Naive thymus-derived CD4-positive, alpha-beta T cell (primary cell): ENCODE data around the gene PAQR7. TPM values are rescaled to one million over a fixed set of nuclear protein-coding genes. Genes with fewer than 3 reads are reported as not detected.

Experiments
- ATAC-seq: fragments of 150-1000 bp; cut with Tn5 transposase; 2 replicates; pipeline ENCODE4 v1.10.0; 2021; ENCODE audit warnings: mild to moderate bottlenecking, moderate library complexity
- CTCF ChIA-PET: fragments of 350-600 bp; sonication (Branson Sonifier 250); formaldehyde crosslinking; loops from one replicate; lab custom pipeline; 2021; ENCODE audit warnings: antibody characterized with exemption; lab: Charles Lee
- POLR2A ChIA-PET: fragments of 350-600 bp; sonication (Branson Sonifier 250); formaldehyde crosslinking; loops from one replicate; lab custom pipeline; 2021; ENCODE audit warnings: antibody characterized with exemption, inconsistent platforms; lab: Charles Lee
- DNase-seq, 9 donors: peaks; one replicate each; pipeline versions ENCODE4 v3.0.0 to v3.0.0-alpha.2; 2020 to 2022; ENCODE audit warnings: mixed read lengths in 1 of 9
- H3K27ac ChIP-seq: one replicate; pipeline ENCODE4 v1.7.0; 2013; ENCODE audit warnings: mild to moderate bottlenecking, low read depth, low read length, moderate library complexity
- H3K27me3 ChIP-seq, 2 donors: one replicate each; pipeline ENCODE4 v1.7.0; 2013; ENCODE audit warnings: low read length in 2 of 2, mild to moderate bottlenecking in 2 of 2, moderate library complexity in 2 of 2; ENCODE audit not compliant: control insufficient read depth in 2 of 2, insufficient read depth in 2 of 2
- H3K36me3 ChIP-seq, 3 experiments: 1 replicate in 2 of 3; 2 replicates in 1 of 3; pipeline ENCODE4 v1.7.0; 2013; ENCODE audit warnings: low read length in 3 of 3, mild to moderate bottlenecking in 3 of 3, moderate library complexity in 1 of 3; ENCODE audit not compliant: insufficient read depth in 3 of 3, control insufficient read depth in 2 of 3
- H3K4me1 ChIP-seq, 2 donors: one replicate each; pipeline ENCODE4 v1.7.0; 2013; ENCODE audit warnings: low read length in 2 of 2, mild to moderate bottlenecking in 2 of 2, moderate library complexity in 1 of 2; ENCODE audit not compliant: control insufficient read depth in 2 of 2, insufficient read depth in 2 of 2
- H3K4me3 ChIP-seq: 2 replicates; pipeline ENCODE4 v1.7.0; 2013; ENCODE audit warnings: mild to moderate bottlenecking, low read length
- H3K9me3 ChIP-seq, 3 experiments: 1 replicate in 2 of 3; 2 replicates in 1 of 3; pipeline ENCODE4 v1.7.0; 2013; ENCODE audit warnings: low read length in 3 of 3; ENCODE audit not compliant: control insufficient read depth in 2 of 3
- H3K27ac Mint-ChIP-seq, 9 donors: one replicate each; pipeline ENCODE4 v1.8.0; 2020 to 2022; ENCODE audit warnings: mixed read lengths in 9 of 9, mild to moderate bottlenecking in 8 of 9, moderate library complexity in 5 of 9, inconsistent platforms in 2 of 9
- H3K27me3 Mint-ChIP-seq, 5 donors: one replicate each; pipeline ENCODE4 v1.8.0; 2021 to 2022; ENCODE audit warnings: mixed read lengths in 5 of 5, mild to moderate bottlenecking in 1 of 5
- H3K36me3 Mint-ChIP-seq, 5 donors: one replicate each; pipeline ENCODE4 v1.8.0; 2020 to 2022; ENCODE audit warnings: mixed read lengths in 5 of 5, mild to moderate bottlenecking in 3 of 5, inconsistent platforms in 1 of 5
- H3K4me1 Mint-ChIP-seq, 7 donors: one replicate each; pipeline ENCODE4 v1.8.0; 2020 to 2022; ENCODE audit warnings: mixed read lengths in 7 of 7, mild to moderate bottlenecking in 3 of 7, inconsistent platforms in 1 of 7
- H3K4me3 Mint-ChIP-seq, 10 donors: one replicate each; pipeline ENCODE4 v1.8.0; 2020 to 2022; ENCODE audit warnings: mild to moderate bottlenecking in 10 of 10, mixed read lengths in 10 of 10, moderate library complexity in 6 of 10, inconsistent platforms in 2 of 10
- H3K9me3 Mint-ChIP-seq, 11 donors: one replicate each; pipeline ENCODE4 v1.8.0; 2020 to 2022; ENCODE audit warnings: mixed read lengths in 11 of 11, mild to moderate bottlenecking in 4 of 11, inconsistent platforms in 1 of 11, moderate library complexity in 1 of 11
- intact Hi-C, 2 donors: fragments of 100-400 bp; cut with micrococcal nuclease; formaldehyde crosslinking; loops; one replicate each; pipeline ENCODE4 v1.15.1; 2023
- polyA plus RNA-seq, 2 donors: library from polyadenylated mRNA; unstranded; fragments of 300-500 nt; fragmentation: Illumina TruSeq; gene quantifications; one replicate each; pipeline ENCODE4 v1.2.3, GENCODE V29; 2021
- total RNA-seq, 6 experiments: library from RNA in 5 of 6; stranded (reverse) in 5 of 6; gene quantifications; 1 replicate in 5 of 6; 2 replicates in 1 of 6; pipeline ENCODE4 v1.2.3 and lab custom pipeline; 2021 to 2026

The PAQR7 gene
- total and polyA plus RNA-seq, 7 experiments from 2014 or later = 0.21 to 6.0 (median 4.0) TPM

GRCh38 chr1:25880518-25880917 is 5.0 kb upstream of the PAQR7 start:
- H3K4me1 ChIP-seq = no peaks in the 10 kb centered on the region
- H3K9me3 Mint-ChIP-seq = no peaks in the 10 kb centered on the region
- no peaks in the 10 kb centered on the region for H3K36me3 ChIP-seq
- no peak overlapping the region for H3K4me3 Mint-ChIP-seq
- H3K4me1 Mint-ChIP-seq = peaks cover 0 to 9% (median 4%) of the 10 kb centered on the region in 7 donors
- H3K27me3 Mint-ChIP-seq = peaks cover 0 to 19% (median 0%) of the 10 kb centered on the region in 5 donors
- no peaks in the 10 kb centered on the region for H3K9me3 ChIP-seq
- H3K27me3 ChIP-seq = no peaks in the 10 kb centered on the region
- intact Hi-C loops = no loop called here
- POLR2A ChIA-PET = interaction anchor here (0.6 to 1.4 kb wide), 2 partner anchors 18 to 138 kb away, joined by 3 read pairs; no protein-coding TSS in a partner anchor
- no peak overlapping the region for H3K27ac ChIP-seq
- H3K4me3 ChIP-seq = no peak overlapping the region
- CTCF ChIA-PET = interaction anchor here (0.5 to 2.1 kb wide), 2 partner anchors 15 to 329 kb away, joined by 7 to 8 read pairs; no protein-coding TSS in a partner anchor
- ATAC-seq (no peak), DNase-seq (no peak)
- H3K27ac Mint-ChIP-seq = peak overlapping the region in 2 of 9 donors; percentile 57 to 72
- no peaks in the 10 kb centered on the region for H3K36me3 Mint-ChIP-seq

GRCh38 chr1:25879675-25880074 is 4.2 kb upstream of the PAQR7 start:
- Histone ChIP-seq H3K4me3 (no peak overlapping the region), H3K27ac (no peak overlapping the region), H3K36me3 (no peaks in the 10 kb centered on the region), H3K27me3 (no peaks in the 10 kb centered on the region), H3K4me1 (peaks cover 4% of the 10 kb centered on the region in 2 donors), H3K9me3 (no peaks in the 10 kb centered on the region)
- H3K4me1 Mint-ChIP-seq = peaks cover 0 to 10% (median 7%) of the 10 kb centered on the region in 7 donors
- peak overlapping the region in 3 of 9 donors; percentile 3 to 72 (median 67) for H3K27ac Mint-ChIP-seq
- peaks cover 0 to 23% (median 0%) of the 10 kb centered on the region in 5 donors for H3K27me3 Mint-ChIP-seq
- no peak for ATAC-seq
- H3K36me3 Mint-ChIP-seq = no peaks in the 10 kb centered on the region
- ChIA-PET CTCF (interaction anchor here (0.7 kb wide), 1 partner anchor 15 kb away, joined by 4 read pairs; no protein-coding TSS in a partner anchor), POLR2A (interaction anchor here (0.6 to 1.4 kb wide), 4 partner anchors 17 to 137 kb away, joined by 3 read pairs; no protein-coding TSS in a partner anchor)
- H3K9me3 Mint-ChIP-seq = no peaks in the 10 kb centered on the region
- intact Hi-C loops = no loop called here
- DNase-seq = no peak
- H3K4me3 Mint-ChIP-seq = no peak overlapping the region

- H3K27ac ChIP-seq = no peak overlapping the region
- no peaks in the 10 kb centered on the region for H3K36me3 ChIP-seq
- H3K4me1 ChIP-seq = peaks cover 9 to 11% of the 10 kb centered on the region in 2 donors
- ChIA-PET POLR2A (interaction anchor here (0.6 kb wide), 1 partner anchor 13 kb away, joined by 3 read pairs; no protein-coding TSS in a partner anchor), CTCF (no interaction called here)
- no peaks in the 10 kb centered on the region for H3K27me3 ChIP-seq
- Mint-ChIP-seq H3K27ac (peak overlapping the region in 1 of 9 donors; percentile 62), H3K36me3 (no peaks in the 10 kb centered on the region), H3K4me3 (no peak overlapping the region), H3K4me1 (peaks cover 0 to 13% (median 7%) of the 10 kb centered on the region in 7 donors), H3K27me3 (peaks cover 0 to 23% (median 0%) of the 10 kb centered on the region in 5 donors), H3K9me3 (no peaks in the 10 kb centered on the region)
- intact Hi-C loops = no loop called here
- ATAC-seq (no peak), DNase-seq (no peak)
- no peaks in the 10 kb centered on the region for H3K9me3 ChIP-seq
- H3K4me3 ChIP-seq = no peak overlapping the region
Observed at GRCh38 chr1:25878690-25879089, 3.2 kb upstream of the PAQR7 start.

GRCh38 chr1:25877155-25877554 is 1.6 kb upstream of the PAQR7 start:
- no peaks in the 10 kb centered on the region for H3K9me3 ChIP-seq
- H3K9me3 Mint-ChIP-seq = no peaks in the 10 kb centered on the region
- intact Hi-C loops = no loop called here
- H3K27me3 ChIP-seq = no peaks in the 10 kb centered on the region
- peaks cover 9 to 11% of the 10 kb centered on the region in 2 donors for H3K4me1 ChIP-seq
- H3K4me1 Mint-ChIP-seq = peaks cover 0 to 13% (median 7%) of the 10 kb centered on the region in 7 donors
- H3K27ac Mint-ChIP-seq = peak overlapping the region in 1 of 9 donors; percentile 30
- no peak overlapping the region for H3K27ac ChIP-seq
- DNase-seq = no peak
- ATAC-seq = no peak
- no peaks in the 10 kb centered on the region for H3K36me3 Mint-ChIP-seq
- no peaks in the 10 kb centered on the region for H3K36me3 ChIP-seq
- peak overlapping the region in 1 of 10 donors; percentile 90 for H3K4me3 Mint-ChIP-seq
- H3K27me3 Mint-ChIP-seq = peaks cover 0 to 23% (median 0%) of the 10 kb centered on the region in 5 donors
- no peak overlapping the region for H3K4me3 ChIP-seq
- ChIA-PET CTCF (interaction anchor here (0.6 kb wide), 1 partner anchor 358 kb away, joined by 7 read pairs; no protein-coding TSS in a partner anchor), POLR2A (interaction anchor here (1.2 kb wide), 1 partner anchor 57 kb away, joined by 4 read pairs; the partner anchor contains the start of gene MTFR1L)

- H3K27ac Mint-ChIP-seq = peak overlapping the region in 7 of 9 donors; percentile 40 to 83 (median 73)
- peaks cover 0 to 13% (median 7%) of the 10 kb centered on the region in 7 donors for H3K4me1 Mint-ChIP-seq
- ChIA-PET CTCF (interaction anchor here (0.5 to 0.6 kb wide), 2 partner anchors 18 to 359 kb away, joined by 4 to 7 read pairs; no protein-coding TSS in a partner anchor), POLR2A (interaction anchor here (0.6 to 1.2 kb wide), 4 partner anchors 57 to 706 kb away, joined by 3 to 10 read pairs (median 4); partner anchors contain the start of gene MTFR1L)
- no peaks in the 10 kb centered on the region for H3K9me3 Mint-ChIP-seq
- Histone ChIP-seq H3K36me3 (no peaks in the 10 kb centered on the region), H3K4me3 (no peak overlapping the region), H3K9me3 (no peaks in the 10 kb centered on the region), H3K4me1 (peaks cover 9 to 11% of the 10 kb centered on the region in 2 donors), H3K27me3 (no peaks in the 10 kb centered on the region), H3K27ac (no peak overlapping the region)
- intact Hi-C loops = no loop called here
- H3K4me3 Mint-ChIP-seq = peak overlapping the region in 8 of 10 donors; percentile 75 to 90 (median 86)
- H3K36me3 Mint-ChIP-seq = no peaks in the 10 kb centered on the region
- no peak for ATAC-seq
- DNase-seq = no peak
- peaks cover 0 to 23% (median 0%) of the 10 kb centered on the region in 5 donors for H3K27me3 Mint-ChIP-seq
Observed at GRCh38 chr1:25876693-25877077, 1.2 kb upstream of the PAQR7 start.

GRCh38 chr1:25875856-25876692 is 566 bp upstream of the PAQR7 start:
- POLR2A ChIA-PET = interaction anchor here (0.6 to 2.5 kb wide), 10 partner anchors 17 to 705 kb away, joined by 3 to 19 read pairs (median 4); partner anchors contain the start of genes AUNIP, MTFR1L and RSRP1
- intact Hi-C loops = loop anchor here (1.0 kb wide), 2 partner anchors 17 to 56 kb away; partner anchors contain the start of gene AUNIP (in 2 of the 2)

More at GRCh38 chr1:25875856-25876692, 566 bp upstream of the PAQR7 start:
- no peaks in the 10 kb centered on the region for H3K36me3 Mint-ChIP-seq
- DNase-seq = peak in 2 of 9 donors; percentile 10 to 13
- peaks cover 0 to 16% (median 7%) of the 10 kb centered on the region in 7 donors for H3K4me1 Mint-ChIP-seq
- Histone ChIP-seq H3K36me3 (no peaks in the 10 kb centered on the region), H3K27ac (peak overlapping the region; percentile 56), H3K4me1 (peaks cover 9 to 11% of the 10 kb centered on the region in 2 donors), H3K4me3 (peak overlapping the region; percentile 64), H3K9me3 (no peaks in the 10 kb centered on the region), H3K27me3 (no peaks in the 10 kb centered on the region)
- H3K9me3 Mint-ChIP-seq = no peaks in the 10 kb centered on the region
- CTCF ChIA-PET = interaction anchor here (0.5 to 1.6 kb wide), 2 partner anchors 19 to 121 kb away, joined by 4 to 6 read pairs; partner anchors contain the start of gene PAFAH2
- H3K27me3 Mint-ChIP-seq = peaks cover 0 to 23% (median 0%) of the 10 kb centered on the region in 5 donors
- ATAC-seq = peak; percentile 40
- H3K27ac Mint-ChIP-seq = peak overlapping the region; percentile 47 to 85 (median 73)
- peak overlapping the region; percentile 75 to 90 (median 84) for H3K4me3 Mint-ChIP-seq
